ENCODE results near the gene SLC39A11. TPM values are rescaled to one million over a fixed set of nuclear protein-coding genes. Genes with fewer than 3 reads are reported as not detected.

Gene SLC39A11
- total and polyA plus RNA-seq, 2 of the 13 experiments (the other 11 are each of a cell fraction or from before 2014, with no cell fraction given) = 17.2 to 31.5 TPM

- TF ChIP-seq HMGXB3 (CRISPR knock-in tag; IDR thresholded peaks at IDR 0.05; ENCODE audit: borderline replicate concordance) (no peak; the same call in 1 of the 2 replicates), RFX1 (IDR thresholded peaks at IDR 0.05) (no peak), ZNF550 (CRISPR knock-in tag; IDR thresholded peaks at IDR 0.05; ENCODE audit: borderline replicate concordance) (no peak), SIN3B (IDR thresholded peaks at IDR 0.05; ENCODE audit: low read length) (no peak), ZNF484 (CRISPR knock-in tag; IDR thresholded peaks at IDR 0.05; ENCODE audit: borderline replicate concordance, low read depth) (no peak), ARNT (IDR thresholded peaks at IDR 0.05) (no peak), PCBP1 (IDR thresholded peaks at IDR 0.05; ENCODE audit: borderline replicate concordance, low read depth, low read length) (no peak), NCOA1 (CRISPR knock-in tag; IDR thresholded peaks at IDR 0.05) (no peak), RXRA (CRISPR knock-in tag; IDR thresholded peaks at IDR 0.05) (peak; percentile 80), NFRKB (IDR thresholded peaks at IDR 0.05) (no peak), ZNF281 (CRISPR knock-in tag; IDR thresholded peaks at IDR 0.05; ENCODE audit: borderline replicate concordance) (peak; percentile 26; the same call in 1 of the 2 replicates), ZNF816 (CRISPR knock-in tag; IDR thresholded peaks at IDR 0.05; ENCODE audit: borderline replicate concordance) (no peak), ZSCAN25 (CRISPR knock-in tag; IDR thresholded peaks at IDR 0.05) (peak; percentile 60; the same call in 1 of the 2 replicates), ZBTB20 (CRISPR knock-in tag; IDR thresholded peaks at IDR 0.05; ENCODE audit: borderline replicate concordance, low read depth) (peak; percentile 55), HBP1 (CRISPR knock-in tag; IDR thresholded peaks at IDR 0.05; ENCODE audit: low read depth) (no peak), ZNF234 (CRISPR knock-in tag; conservative IDR thresholded peaks at IDR 0.05) (no peak), ZNF276 (CRISPR knock-in tag; IDR thresholded peaks at IDR 0.05; ENCODE audit: low read depth) (no peak), MEIS2 (CRISPR knock-in tag; IDR thresholded peaks at IDR 0.05) (peak; percentile 75; the same call in 1 of the 2 replicates), TOPORS (CRISPR knock-in tag; IDR thresholded peaks at IDR 0.05) (no peak)
These were observed 408.7 kb downstream of the SLC39A11 start (continued) for GRCh38 chr17:72683506-72684404.

All from HepG2 (cell line).